HG03342 (cell line): ENCODE data around the gene MGAT1.
A peak's percentile ranks its signal among the peaks of the same experiment; 100 is the strongest.
"Not testable (repeated sequence)": the region's sequence is repeated elsewhere in the genome, so short reads cannot be mapped to it uniquely, and the experiment has no call there.

Source experiments
- ATAC-seq: cut with Tn5 transposase; IDR thresholded peaks from one replicate; pipeline ENCODE4 v1.9.1; 2021; ENCODE audit warnings: mild to moderate bottlenecking, moderate library complexity; ENCODE audit not compliant: unreplicated experiment

The MGAT1 gene

DNA sequence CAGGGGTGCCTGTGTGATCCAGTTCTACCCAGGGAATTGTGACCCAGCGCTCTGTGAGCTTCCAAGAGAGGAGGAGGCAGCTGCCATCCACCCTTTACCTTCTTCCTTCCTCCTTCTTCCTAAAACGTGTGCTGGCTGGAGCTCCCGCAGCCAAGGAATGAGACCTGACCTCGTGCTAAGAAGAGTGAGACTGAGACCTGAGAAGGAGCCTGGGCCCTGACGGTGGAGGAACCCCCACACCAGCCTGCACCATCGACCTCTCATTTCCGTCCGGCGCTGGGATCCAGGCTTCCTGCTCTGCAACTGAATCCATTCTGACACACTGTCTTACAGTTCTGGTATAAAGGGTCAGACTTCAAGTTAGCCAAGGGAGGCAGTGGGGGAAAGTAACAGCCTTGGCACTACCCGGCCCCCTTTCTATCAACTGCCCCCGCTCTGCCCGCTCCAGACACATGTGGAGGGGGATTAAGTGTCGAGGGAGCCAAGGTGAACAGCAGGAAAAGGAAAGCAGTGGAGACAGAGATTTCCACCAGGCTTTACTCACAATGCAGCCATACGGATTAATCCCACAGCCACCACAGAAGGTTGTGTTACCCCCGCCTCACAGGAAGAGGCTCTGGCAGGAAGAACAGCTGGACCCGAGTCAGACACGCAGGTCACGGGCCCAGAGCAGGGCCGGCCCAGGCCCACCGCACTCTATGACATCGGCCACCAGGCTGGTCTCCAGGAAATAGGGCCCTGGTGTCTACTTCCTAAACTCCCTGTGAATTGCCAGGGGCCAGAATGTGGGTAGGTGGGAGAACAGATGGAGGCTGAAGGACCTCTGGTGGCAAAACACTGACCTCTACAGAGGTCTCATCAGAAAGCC lies 15.8 kb downstream of the MGAT1 start:
- ATAC-seq, result no peak

DNA sequence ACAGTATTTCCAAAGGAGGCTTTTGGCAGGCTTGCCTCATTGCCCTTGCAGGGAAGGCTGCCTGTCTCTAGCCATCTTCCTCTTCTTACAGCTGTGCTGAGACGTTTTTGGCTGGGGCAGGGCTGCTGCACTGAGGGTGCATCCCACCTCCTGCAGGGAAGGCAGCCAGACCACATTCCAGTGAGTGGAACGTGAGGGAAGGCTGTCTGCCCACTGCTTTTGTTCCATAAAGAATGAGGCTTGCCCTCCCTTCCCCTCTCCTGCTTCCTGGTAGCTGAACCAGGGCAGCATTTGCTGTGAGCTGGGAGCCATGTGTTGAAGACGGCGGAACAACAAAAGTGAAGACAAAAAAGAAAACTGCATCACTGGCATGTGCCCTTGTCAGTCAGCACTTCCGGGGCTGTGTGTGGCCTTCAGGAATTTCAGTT lies 16.8 kb downstream of the MGAT1 start:
- no peak for ATAC-seq

DNA sequence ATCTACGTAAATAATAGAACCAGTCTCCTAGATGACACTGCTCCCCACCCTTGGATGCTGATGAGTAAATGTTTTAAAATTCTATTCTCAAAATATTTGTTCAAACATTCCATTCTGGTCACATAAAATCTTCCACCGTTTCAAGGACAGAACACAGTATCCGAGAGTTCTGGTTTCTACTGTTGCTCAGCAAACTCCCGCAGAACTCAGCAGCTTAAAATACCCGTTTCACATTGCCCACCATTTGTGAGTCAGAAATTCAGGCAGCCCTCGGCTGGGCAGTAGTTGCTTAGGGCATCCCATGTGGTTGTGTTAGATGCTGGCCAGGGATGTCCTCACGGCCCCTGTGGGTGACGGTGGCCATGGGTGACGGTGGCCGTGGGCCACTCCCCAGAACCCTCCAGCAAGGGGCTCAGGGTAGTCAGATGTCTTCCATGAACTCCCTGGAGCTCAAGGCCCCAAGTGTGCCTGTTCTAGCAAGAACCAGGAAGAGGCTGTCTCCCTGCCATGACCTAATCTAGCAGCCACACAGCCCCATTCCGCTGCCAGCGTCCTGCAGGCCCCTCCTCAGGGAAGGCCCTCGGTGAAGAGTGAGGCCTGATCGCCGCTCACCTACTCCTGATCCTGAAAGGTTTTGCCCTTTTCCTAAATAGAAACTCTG lies 17.4 kb downstream of the MGAT1 start:
- ATAC-seq, result no peak

DNA sequence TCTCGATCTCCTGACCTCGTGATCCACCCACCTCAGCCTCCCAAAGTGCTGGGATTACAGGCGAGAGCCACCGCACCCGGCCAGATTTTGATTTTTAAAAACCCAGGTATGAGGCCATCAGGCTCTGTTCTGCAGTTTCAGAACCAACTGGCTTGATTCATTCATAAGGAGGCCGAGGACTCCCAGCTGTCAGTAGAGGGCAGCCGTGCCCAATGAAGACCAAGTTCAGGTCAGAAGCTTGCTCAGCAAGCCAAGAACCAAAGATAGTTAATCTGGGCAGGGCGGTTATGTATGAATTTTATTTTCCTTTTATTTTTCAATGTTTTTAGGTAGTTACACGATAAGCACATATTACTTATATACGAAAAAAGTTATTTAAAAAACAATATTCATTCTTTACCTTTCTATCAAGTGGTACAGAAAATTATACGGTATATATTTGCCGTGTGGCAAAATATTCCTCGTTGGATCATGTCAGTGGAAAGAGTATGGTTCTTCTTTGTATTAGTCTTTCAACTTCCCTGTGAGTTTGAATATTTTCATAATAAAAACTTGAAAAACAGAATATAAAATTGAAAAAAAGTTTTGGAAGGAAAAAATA lies 18.0 kb downstream of the MGAT1 start:
- peak; percentile 78 for ATAC-seq

DNA sequence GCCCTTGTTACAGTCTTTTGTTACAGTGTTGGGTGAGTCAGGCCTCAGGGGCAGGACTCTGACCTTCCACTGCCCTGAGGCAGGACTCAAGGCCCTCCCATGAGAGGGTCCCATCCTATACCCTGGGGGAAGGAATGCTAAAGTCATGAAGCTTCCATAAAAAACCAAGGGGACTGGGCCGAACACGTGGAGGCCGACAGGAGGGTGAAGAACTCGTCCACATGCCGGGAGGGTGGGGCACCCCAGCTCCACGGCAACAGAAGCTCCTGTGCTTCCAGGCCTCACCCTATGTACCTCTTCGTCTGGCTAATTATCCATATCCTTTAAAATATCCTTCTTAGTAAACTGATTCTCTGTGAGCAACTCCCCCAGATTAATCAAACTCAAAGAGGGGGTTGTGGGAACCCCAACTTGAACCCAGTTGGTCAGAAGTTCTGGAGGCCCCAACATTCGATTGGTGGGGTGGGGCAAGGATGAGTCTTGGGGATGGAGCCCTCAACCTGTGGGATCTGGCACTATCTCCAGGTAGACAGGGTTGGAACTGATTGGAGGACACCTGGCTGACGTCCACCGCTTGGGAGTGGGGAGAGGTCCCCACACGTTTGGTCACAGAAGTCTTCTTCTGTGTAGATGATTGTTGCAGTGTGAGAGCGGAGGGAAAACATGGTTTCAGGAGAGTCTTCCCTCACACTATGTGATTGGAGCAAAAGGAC lies 19.1 kb downstream of the MGAT1 start:
- no peak for ATAC-seq

DNA sequence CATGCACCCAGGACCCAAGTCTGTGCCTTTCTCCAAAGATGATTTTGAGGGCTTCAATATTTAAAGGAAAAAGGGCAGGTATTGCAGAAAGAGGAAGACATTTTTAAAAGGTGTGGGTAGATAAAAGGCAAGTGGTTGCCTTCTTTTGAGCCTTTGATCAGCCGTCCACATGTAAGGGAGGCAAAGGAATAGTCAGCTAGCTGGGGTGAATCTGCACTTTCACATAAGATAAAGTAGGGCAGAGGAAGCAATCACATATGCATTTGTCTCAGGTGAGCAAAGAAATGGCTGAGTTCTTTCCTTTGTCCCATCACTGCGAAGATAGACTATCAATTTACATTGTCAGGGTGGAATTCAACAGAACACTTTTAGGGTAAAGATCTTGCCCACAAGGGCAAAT lies 19.9 kb downstream of the MGAT1 start:
- no peak for ATAC-seq

DNA sequence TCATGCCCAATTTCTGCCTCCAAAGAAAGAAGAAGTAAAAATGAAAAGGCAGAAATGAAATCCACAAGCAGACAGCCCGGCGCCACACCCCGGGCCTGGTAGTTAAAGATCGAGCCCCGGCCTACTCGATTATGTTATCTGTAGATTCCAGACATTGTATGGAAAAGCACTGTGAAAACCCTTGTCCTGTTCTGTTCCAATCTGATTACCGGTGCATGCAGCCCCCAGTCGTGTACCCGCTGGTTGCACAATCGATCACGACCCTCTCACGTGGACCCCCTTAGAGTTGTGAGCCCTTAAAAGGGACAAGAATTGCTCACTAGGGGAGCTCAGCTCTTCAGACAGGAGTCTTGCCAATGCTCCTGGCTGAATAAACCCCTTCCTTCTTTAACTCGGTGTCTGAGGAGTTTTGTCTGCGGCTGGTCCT lies 20.7 kb downstream of the MGAT1 start:
- not testable (repeated sequence) for ATAC-seq

DNA sequence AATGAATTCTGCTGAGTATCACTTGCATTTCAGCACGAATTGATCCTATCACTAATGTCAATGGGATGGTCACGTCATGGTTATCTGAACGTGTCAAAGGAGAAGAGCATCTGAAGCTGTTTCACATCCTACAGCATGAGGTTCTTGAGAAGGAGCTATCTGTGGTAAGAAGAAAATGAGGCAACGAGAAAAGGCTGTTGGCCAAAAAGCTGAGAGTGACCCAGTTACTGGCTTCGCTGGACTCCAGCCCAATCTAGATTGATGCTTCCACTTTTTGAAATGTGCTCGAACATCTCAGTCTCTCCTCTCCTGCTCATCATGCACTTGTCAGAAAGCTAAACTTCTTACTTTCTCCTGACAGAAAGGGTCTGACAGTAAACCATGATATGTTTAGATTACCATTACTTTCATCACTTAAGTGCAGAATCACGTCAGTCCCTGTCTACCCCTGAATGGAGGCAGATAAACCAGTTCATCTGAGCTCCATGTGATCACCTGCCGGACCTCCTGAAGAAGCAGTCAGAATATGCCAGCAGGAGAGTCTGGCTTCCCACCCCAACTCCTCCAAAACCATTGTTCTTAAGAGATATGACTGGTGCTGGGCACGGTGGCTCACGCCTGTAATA lies 22.5 kb downstream of the MGAT1 start:
- ATAC-seq, result no peak

DNA sequence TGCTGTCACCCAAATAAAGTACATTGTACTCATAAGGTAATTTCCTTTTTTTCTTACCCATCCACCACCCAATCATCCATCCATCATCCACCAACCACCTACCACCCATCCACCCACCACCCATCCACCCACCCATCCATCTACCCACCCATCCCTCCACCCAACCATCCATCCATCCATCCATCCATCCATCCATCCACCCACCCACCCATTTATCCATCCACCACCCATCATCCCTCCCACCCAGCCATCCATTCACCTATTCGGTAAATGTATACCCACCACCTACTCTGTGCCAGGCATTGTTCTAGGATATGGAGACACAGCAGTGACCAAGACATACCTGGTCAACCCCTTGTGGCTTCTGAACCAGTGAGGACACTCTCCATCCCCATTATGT lies 25.1 kb downstream of the MGAT1 start:
- no peak for ATAC-seq

DNA sequence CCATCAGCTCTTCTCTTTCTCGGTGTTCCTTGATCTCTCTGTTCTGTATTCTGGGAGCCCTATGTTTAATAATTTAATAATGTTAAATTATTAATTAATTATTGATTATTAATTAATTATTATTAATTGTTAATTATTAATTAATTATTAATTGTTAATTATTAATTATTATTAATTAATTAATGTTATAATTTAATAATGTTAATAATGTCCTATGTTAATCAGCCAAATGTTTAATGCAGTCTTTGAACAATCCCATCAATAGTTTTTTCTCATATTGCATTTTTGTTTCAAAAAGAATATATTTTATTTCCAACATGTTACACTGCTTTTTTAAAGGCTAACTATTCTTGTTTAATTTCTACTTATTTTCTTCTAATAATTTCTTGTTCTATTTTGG lies 26.2 kb downstream of the MGAT1 start:
- no peak for ATAC-seq

DNA sequence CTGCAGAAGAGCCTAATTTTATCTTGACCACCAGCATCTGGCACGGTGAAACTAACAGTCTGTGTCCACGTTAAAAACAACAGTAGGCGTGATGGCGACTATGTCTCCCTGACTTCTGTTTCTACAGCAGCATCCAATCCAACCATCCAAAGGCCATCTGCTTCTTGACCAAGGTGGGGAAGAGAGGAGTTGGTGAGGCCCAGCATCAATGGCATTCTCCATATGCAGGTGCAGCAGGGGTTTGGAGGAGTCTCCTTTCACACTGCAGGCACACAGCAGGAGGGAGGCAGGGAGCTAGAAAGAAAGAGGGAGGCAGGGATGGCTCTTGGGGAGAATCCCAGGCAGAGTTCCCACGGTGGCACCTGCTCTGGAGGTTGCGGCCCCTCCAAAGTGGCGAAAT lies 27.0 kb downstream of the MGAT1 start:
- ATAC-seq, result no peak

DNA sequence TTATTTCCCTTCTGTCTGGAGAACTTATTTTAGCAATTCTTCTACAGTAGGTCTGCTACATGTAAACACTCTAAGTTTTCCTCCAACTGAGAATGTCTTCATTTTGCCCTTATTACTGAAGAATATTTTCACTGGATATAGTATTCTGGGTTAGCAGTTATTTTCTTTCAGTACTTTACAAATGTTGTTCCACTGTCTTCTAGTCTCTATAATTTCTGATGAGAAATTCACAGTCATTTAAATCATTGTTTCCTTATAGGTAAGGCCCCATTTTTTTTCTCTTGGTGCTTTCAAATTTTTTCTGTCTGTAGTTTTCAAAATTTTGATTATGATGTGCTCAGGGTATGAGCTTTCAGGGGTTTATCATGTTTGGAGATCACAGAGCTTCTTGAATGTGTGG lies 30.8 kb downstream of the MGAT1 start:
- ATAC-seq, result no peak

DNA sequence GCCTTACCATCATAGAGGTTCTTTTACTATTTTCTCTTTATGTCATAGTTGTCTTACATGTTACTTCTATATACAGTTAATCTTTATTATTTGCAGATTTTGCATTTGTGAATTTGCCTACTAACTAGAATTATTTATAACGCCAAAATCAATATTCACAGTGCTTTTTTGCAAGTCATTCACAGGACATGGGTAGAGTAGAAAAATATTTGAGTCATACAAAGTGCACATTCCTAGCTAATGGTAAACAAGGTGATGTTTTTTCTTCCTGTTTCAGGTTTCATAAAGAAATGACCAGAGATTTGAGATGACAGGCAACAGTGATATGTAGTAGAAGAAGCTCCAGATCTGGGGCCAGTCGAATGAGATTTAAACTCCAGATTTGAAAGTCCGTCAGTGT lies 32.8 kb downstream of the MGAT1 start:
- no peak for ATAC-seq

DNA sequence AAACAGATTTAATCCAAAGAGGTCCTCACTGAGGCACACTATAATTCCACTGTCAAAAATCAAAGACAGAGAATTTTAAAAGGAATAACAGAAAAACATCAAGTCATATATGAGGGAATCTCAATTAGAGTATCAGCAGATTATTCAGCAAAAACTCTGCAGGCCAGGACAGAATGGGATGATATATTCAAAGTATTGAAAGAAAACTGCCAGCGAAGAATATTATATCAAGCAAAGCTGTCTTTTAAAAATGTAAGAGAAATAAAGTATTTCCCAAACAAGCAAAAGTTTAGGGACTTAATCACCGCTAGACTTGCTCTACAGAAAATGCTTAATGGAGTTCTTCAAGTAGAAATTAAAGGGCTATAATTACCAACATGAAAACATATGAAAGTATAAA lies 47.0 kb downstream of the MGAT1 start:
- ATAC-seq, result no peak

DNA sequence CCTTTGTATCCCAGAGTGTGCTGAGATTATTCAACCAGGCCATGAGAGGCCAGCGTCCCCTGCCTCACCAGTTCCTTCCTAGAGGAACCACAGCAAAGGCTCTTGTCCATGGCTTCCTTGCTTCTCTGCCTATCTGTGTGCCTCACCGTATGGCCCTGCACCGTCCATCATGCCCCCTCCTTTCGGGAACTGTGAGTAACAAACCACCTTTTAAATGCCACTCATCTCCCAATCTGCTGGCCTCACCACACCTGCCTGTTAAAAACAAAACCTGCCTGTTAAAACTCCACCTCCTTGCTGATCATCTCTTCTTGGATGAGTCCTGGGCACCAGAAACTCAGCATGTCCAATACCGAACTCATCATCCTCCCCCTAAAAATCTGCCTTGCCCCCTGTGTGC lies 58.4 kb downstream of the MGAT1 start:
- no peak for ATAC-seq

DNA sequence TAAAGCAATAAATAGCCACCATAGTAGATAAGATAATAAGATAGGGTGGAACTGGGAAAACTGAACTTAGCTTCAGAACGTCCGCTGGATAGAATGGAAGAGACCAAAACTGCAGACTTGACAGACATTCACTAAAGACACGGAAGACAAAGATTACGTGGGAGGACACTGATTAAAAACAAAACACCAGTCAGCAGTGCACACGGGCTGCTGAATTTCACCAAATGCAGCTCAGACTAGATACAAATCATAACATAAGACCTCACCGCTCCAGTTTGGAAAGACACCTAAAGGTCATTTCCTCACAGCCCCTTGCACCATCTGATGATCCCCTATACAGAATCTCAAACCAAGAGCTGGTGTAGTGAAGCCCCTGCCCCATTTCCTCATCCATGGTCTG lies 59.9 kb downstream of the MGAT1 start:
- no peak for ATAC-seq

DNA sequence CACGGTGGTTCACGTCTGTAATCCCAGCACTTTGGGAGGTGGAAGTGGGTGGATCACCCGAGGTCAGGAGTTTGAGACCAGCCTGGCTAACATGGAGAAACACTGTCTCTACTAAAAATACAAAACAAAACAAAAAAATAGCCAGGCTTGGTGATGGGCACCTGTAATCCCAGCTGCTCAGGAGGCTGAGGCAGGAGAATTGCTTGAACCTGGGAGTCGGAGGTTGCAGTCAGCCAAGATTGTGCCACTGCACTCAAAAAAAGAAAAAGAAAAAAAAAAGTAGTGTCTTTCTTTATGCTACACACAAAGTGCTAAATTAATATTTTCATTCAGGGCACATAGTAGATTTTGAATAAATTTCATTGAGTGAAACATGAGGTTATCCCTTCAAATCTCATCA lies 61.7 kb downstream of the MGAT1 start:
- not testable (repeated sequence) for ATAC-seq

DNA sequence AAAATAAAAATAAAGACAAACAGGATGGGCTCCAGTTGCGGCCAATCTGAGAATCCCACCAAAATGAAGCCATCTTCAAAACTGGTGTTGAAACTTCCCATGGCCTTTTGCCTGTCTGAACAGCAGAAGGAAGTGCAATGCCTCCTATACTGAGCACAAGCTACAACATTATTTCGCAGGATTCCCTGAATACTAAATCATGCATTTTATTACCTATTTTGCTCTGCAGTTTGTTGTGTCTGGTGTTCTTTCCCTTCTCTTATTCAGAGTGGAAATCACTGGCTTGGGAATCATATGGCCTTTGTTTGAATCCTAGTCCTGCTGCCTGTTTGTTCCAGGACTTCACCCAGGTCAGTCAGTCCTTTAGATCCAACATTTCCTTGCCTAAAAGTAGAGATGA lies 62.6 kb downstream of the MGAT1 start, which contains the start of gene OR2Y1:
Gene OR2Y1, minus strand, starts transcription at position 101 of the 400 bp plus-strand sequence. Its CDS starts 0 bp downstream, at position 101.
- ATAC-seq, result no peak

DNA sequence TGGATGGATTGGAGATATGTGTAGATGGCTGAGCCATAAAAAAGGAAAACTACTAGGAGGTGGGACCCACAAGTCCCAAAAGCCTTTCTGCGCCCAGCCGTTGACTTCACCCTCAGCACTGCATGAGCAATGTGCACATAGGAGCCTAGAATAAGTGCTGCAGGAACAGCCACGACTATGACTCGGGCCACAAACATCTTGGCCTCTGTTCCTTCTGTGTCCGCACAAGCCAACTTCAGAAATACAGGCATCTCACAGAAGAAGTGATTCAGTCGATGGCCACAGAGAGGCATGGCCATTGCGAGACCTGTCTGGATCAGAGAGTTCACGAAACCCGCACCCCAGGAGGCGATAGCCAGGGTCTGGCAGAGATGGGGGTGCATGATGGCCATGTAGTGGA lies 63.3 kb downstream of the MGAT1 start:
- ATAC-seq, result no peak

DNA sequence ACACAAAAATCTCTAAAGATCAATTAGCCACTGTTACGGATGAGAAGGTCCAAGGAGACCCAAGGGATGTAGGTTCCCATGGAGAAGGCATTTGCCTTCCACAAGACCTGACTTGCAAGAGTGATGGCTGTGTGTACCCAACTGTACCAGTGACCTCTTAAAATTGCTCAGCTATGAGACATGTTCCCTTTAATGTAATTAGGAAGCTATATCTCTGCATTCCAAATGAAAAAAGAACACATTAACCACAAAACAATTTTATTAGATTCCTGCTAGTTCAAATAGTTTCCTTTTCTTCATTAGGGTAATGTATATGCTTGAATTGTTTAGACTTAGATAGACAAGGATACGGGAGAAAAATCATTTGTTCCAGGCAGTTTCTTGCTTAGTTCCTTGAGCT lies 66.1 kb downstream of the MGAT1 start:
- no peak for ATAC-seq
